B cell (primary cell): ENCODE data around the gene RAI14. TPM values are rescaled to one million over a fixed set of nuclear protein-coding genes. Genes with fewer than 3 reads are reported as not detected.

Experiments
- ATAC-seq: fragments of 200-7000 bp; cut with Tn5 transposase; one replicate; pipeline ENCODE4 v1.10.0; 2021; ENCODE audit warnings: low read depth, mild to moderate bottlenecking, moderate number of reproducible peaks, moderate library complexity
- CTCF ChIA-PET: fragments of 350-600 bp; sonication (Branson Sonifier 250); formaldehyde crosslinking; loops from one replicate; lab custom pipeline; 2021; ENCODE audit warnings: antibody characterized with exemption, inconsistent platforms; lab: Charles Lee
- POLR2A ChIA-PET: fragments of 350-600 bp; sonication (Branson Sonifier 250); formaldehyde crosslinking; loops from one replicate; lab custom pipeline; 2021; ENCODE audit warnings: antibody characterized with exemption; lab: Charles Lee
- DNase-seq: peaks from one replicate; pipeline ENCODE4 v3.0.0; 2013
- H2AFZ ChIP-seq: 2 replicates; pipeline ENCODE4 v1.6.1; 2012; ENCODE audit warnings: mild to moderate bottlenecking, low read depth, low read length; ENCODE audit not compliant: insufficient read depth, poor library complexity, severe bottlenecking
- H3K27ac ChIP-seq, 2 donors: 1 replicate in 1 of 2; 2 replicates in 1 of 2; pipeline ENCODE4 v1.5.1; 2012 to 2013; ENCODE audit warnings: low read length in 2 of 2, mild to moderate bottlenecking in 2 of 2, moderate library complexity in 1 of 2
- H3K27me3 ChIP-seq, 4 experiments: fragments of 200-600 bp in 1 of 4; sonication (generic) in 1 of 4; replicated peaks in 1 of 4; 1 replicate in 2 of 4; 2 replicates in 2 of 4; pipeline versions ENCODE4 v1.6.1 to v1.7.0; 2013 to 2016; ENCODE audit warnings: low read length in 3 of 4, mild to moderate bottlenecking in 2 of 4, mixed read lengths in 1 of 4, moderate library complexity in 1 of 4; ENCODE audit not compliant: insufficient read depth in 4 of 4, control insufficient read depth in 3 of 4; ENCODE audit errors: control extremely low read depth in 1 of 4
- H3K36me3 ChIP-seq, 2 experiments: replicated peaks in 1 of 2; 1 replicate in 1 of 2; 2 replicates in 1 of 2; pipeline versions ENCODE4 v1.6.1 to v1.7.1; 2013; ENCODE audit warnings: low read length in 1 of 2; ENCODE audit not compliant: insufficient read depth in 2 of 2, control insufficient read depth in 1 of 2; ENCODE audit errors: control extremely low read depth in 1 of 2, extremely low read depth in 1 of 2
- H3K4me1 ChIP-seq, 2 donors: fragments of 200-600 bp in 1 of 2; sonication (generic) in 1 of 2; 1 replicate in 1 of 2; 2 replicates in 1 of 2; pipeline versions ENCODE4 v1.5.1 to v1.6.1; 2013 to 2017; ENCODE audit warnings: low read length in 2 of 2; ENCODE audit not compliant: control insufficient read depth in 2 of 2, insufficient read depth in 2 of 2
- H3K4me2 ChIP-seq: replicated peaks from 2 replicates; pipeline ENCODE3; 2012; ENCODE audit warnings: mild to moderate bottlenecking, low read depth, low read length; ENCODE audit not compliant: poor library complexity, severe bottlenecking
- H3K4me3 ChIP-seq, 5 experiments: fragments of 200-600 bp in 1 of 5; sonication (generic) in 1 of 5; 1 replicate in 3 of 5; 2 replicates in 2 of 5; pipeline versions ENCODE4 v1.5.1 to v1.7.0; 2011 to 2016; ENCODE audit warnings: low read length in 4 of 5, mild to moderate bottlenecking in 4 of 5, low read depth in 2 of 5, control low read depth in 1 of 5, moderate library complexity in 1 of 5; ENCODE audit not compliant: insufficient read depth in 1 of 5; ENCODE audit errors: control extremely low read depth in 1 of 5, extremely low read depth in 1 of 5
- H3K79me2 ChIP-seq: fragments of 200-600 bp; sonication (generic); one replicate; pipeline ENCODE4 v1.6.0; 2016; ENCODE audit warnings: low read length; ENCODE audit not compliant: control insufficient read depth, insufficient read depth
- H3K9ac ChIP-seq: fragments of 200-600 bp; sonication (generic); 2 replicates; pipeline ENCODE4 v1.6.1; 2017; ENCODE audit warnings: mild to moderate bottlenecking, low read length, moderate library complexity
- H3K9me3 ChIP-seq, 3 donors: one replicate each; pipeline versions ENCODE4 v1.6.1 to v1.7.1; 2013; ENCODE audit warnings: low read length in 2 of 3; ENCODE audit not compliant: control insufficient read depth in 2 of 3, insufficient read depth in 1 of 3; ENCODE audit errors: control extremely low read depth in 1 of 3
- H4K20me1 ChIP-seq: 2 replicates; pipeline ENCODE4 v1.6.0; 2012; ENCODE audit warnings: mild to moderate bottlenecking, low read length; ENCODE audit not compliant: insufficient read depth, control insufficient read depth, poor library complexity, severe bottlenecking
- H3K27ac Mint-ChIP-seq: one replicate; pipeline ENCODE4 v1.8.0; 2021; ENCODE audit warnings: mixed read lengths
- H3K27me3 Mint-ChIP-seq: one replicate; pipeline ENCODE4 v1.8.0; 2021; ENCODE audit warnings: mixed read lengths
- H3K4me1 Mint-ChIP-seq: one replicate; pipeline ENCODE4 v1.8.0; 2021; ENCODE audit warnings: mixed read lengths
- H3K4me3 Mint-ChIP-seq: one replicate; pipeline ENCODE4 v1.8.0; 2021; ENCODE audit warnings: mixed read lengths
- H3K9me3 Mint-ChIP-seq: one replicate; pipeline ENCODE4 v1.8.0; 2022; ENCODE audit warnings: mixed read lengths; ENCODE audit not compliant: insufficient read depth
- CTCF ChIP-seq: fragments of 200-600 bp; IDR thresholded peaks from one replicate; pipeline ENCODE4 v1.8.0; 2022; ENCODE audit warnings: antibody characterized with exemption, mild to moderate bottlenecking
- EZH2 ChIP-seq: IDR thresholded peaks from 2 replicates; pipeline ENCODE4 v1.6.1; 2012; ENCODE audit warnings: borderline replicate concordance, low read depth, mild to moderate bottlenecking, moderate library complexity, low read length; ENCODE audit not compliant: insufficient read depth, poor library complexity, severe bottlenecking
- WGBS: methylation state at CpG from one replicate; pipeline ENCODE4 v1.1.5; 2013; ENCODE audit warnings: missing lambda C conversion rate; ENCODE audit not compliant: insufficient coverage; 5-methylcytosine and 5-hydroxymethylcytosine counted together
- intact Hi-C: fragments of 100-400 bp; cut with micrococcal nuclease; formaldehyde crosslinking; loops from one replicate; pipeline ENCODE4 v1.10.0; 2022
- polyA plus RNA-seq: library from polyadenylated mRNA; depleted of rRNA; stranded (reverse); fragments of >200 nt; gene quantifications from 2 replicates; pipeline ENCODE4 v1.2.3, GENCODE V29; 2012
- total RNA-seq, 2 donors: library from RNA; stranded (reverse); fragments of 120-200 nt in 1 of 2; gene quantifications; 1 replicate in 1 of 2; 2 replicates in 1 of 2; pipeline versions ENCODE4 v1.2.3 to v1.2.4, GENCODE V29; 2013 to 2022

Gene RAI14
- total and polyA plus RNA-seq, 2 donors (not counting 1 experiment from before 2014, with no cell fraction given) = 0.55 to 1.9 TPM

- Histone ChIP-seq H4K20me1 (no peaks in the 10 kb centered on the region), H3K79me2 (no peaks in the 10 kb centered on the region), H3K4me3 (no peak overlapping the region), H2AFZ (no peak overlapping the region), H3K27me3 (peaks cover 0 to 3% (median 0%) of the 10 kb centered on the region in 4 experiments), H3K9ac (no peak overlapping the region), H3K4me1 (peaks cover 0 to 10% of the 10 kb centered on the region in 2 donors), H3K27ac (no peak overlapping the region), H3K4me2 (no peak overlapping the region), H3K36me3 (no peaks in the 10 kb centered on the region), H3K9me3 (no peaks in the 10 kb centered on the region)
- intact Hi-C loops = no loop called here
- ChIA-PET CTCF (interaction anchor here (0.7 kb wide), 1 partner anchor 10 kb away, joined by 3 read pairs; no protein-coding TSS in a partner anchor), POLR2A (no interaction called here)
- WGBS = 10% methylated on average over 1 of the region's 2 CpGs
- H3K4me3 Mint-ChIP-seq = no peak overlapping the region
- peaks cover 7% of the 10 kb centered on the region for H3K27me3 Mint-ChIP-seq
- ATAC-seq = no peak
- TF ChIP-seq EZH2 (no peak), CTCF (no peak)
- no peak overlapping the region for H3K27ac Mint-ChIP-seq
- no peak for DNase-seq
- H3K4me1 Mint-ChIP-seq = peaks cover 10% of the 10 kb centered on the region
- H3K9me3 Mint-ChIP-seq = no peaks in the 10 kb centered on the region
Measured at GRCh38 chr5:34843497-34843896, 187.4 kb downstream of the RAI14 start.

- Histone ChIP-seq H3K4me1 (peaks cover 0 to 6% of the 10 kb centered on the region in 2 donors), H2AFZ (no peak overlapping the region), H3K4me2 (no peak overlapping the region), H3K9ac (no peak overlapping the region), H3K79me2 (no peaks in the 10 kb centered on the region), H3K27me3 (peaks cover 0 to 3% (median 0%) of the 10 kb centered on the region in 4 experiments), H3K36me3 (no peaks in the 10 kb centered on the region), H3K9me3 (no peaks in the 10 kb centered on the region), H4K20me1 (no peaks in the 10 kb centered on the region), H3K4me3 (no peak overlapping the region), H3K27ac (no peak overlapping the region)
- Mint-ChIP-seq H3K27me3 (peaks cover 7% of the 10 kb centered on the region), H3K27ac (no peak overlapping the region), H3K4me3 (no peak overlapping the region), H3K4me1 (peaks cover 5% of the 10 kb centered on the region), H3K9me3 (no peaks in the 10 kb centered on the region)
- DNase-seq (no peak), ATAC-seq (no peak)
- intact Hi-C loops = no loop called here
- no CpG with 5 or more reads among the region's 3 CpGs for WGBS
- CTCF ChIA-PET = interaction anchor here (1.3 kb wide), 1 partner anchor 322 kb away, joined by 5 read pairs; no protein-coding TSS in a partner anchor
- TF ChIP-seq CTCF (no peak), EZH2 (no peak)
- POLR2A ChIA-PET = no interaction called here
Measured at GRCh38 chr5:34844106-34844505, 188.0 kb downstream of the RAI14 start.
